Osteoblast (primary cell): ENCODE results near the gene DENND1C. TPM values are rescaled to one million over a fixed set of nuclear protein-coding genes. Genes with fewer than 3 reads are reported as not detected.

Experiments used
- DNase-seq: peaks from one replicate; pipeline ENCODE4 v3.0.0; 2011; ENCODE audit warnings: low spot score, mixed read lengths; ENCODE audit not compliant: insufficient read length; ENCODE audit errors: missing footprints
- H2AFZ ChIP-seq: 2 replicates; pipeline ENCODE4 v1.6.0; 2011; ENCODE audit warnings: mild to moderate bottlenecking, low read length
- H3K27ac ChIP-seq: 2 replicates; pipeline ENCODE4 v1.5.1; 2011; ENCODE audit warnings: mild to moderate bottlenecking, low read depth, low read length, moderate library complexity
- H3K27me3 ChIP-seq: 2 replicates; pipeline ENCODE4 v1.6.0; 2012; ENCODE audit warnings: mild to moderate bottlenecking, control low read depth, inconsistent platforms, low read length, moderate library complexity; ENCODE audit not compliant: insufficient read depth
- H3K36me3 ChIP-seq: 2 replicates; pipeline ENCODE4 v1.5.1; 2011; ENCODE audit warnings: mild to moderate bottlenecking, low read length, control low read depth, moderate library complexity; ENCODE audit not compliant: insufficient read depth
- H3K4me1 ChIP-seq: 2 replicates; pipeline ENCODE4 v1.5.1; 2011; ENCODE audit warnings: mild to moderate bottlenecking, low read length, control low read depth, moderate library complexity; ENCODE audit not compliant: insufficient read depth
- H3K4me2 ChIP-seq: 2 replicates; pipeline ENCODE4 v1.6.0; 2011; ENCODE audit warnings: mild to moderate bottlenecking, low read length; ENCODE audit not compliant: insufficient read depth
- H3K4me3 ChIP-seq: fragments of 200-600 bp; sonication (generic); 3 replicates; pipeline ENCODE4 v1.5.1; 2012; ENCODE audit warnings: mild to moderate bottlenecking, low read length, inconsistent platforms; ENCODE audit not compliant: insufficient read depth
- H3K79me2 ChIP-seq: 2 replicates; pipeline ENCODE4 v1.6.0; 2012; ENCODE audit warnings: mild to moderate bottlenecking, low read length, control low read depth, inconsistent platforms; ENCODE audit not compliant: insufficient read depth
- H3K9me3 ChIP-seq: 2 replicates; pipeline ENCODE4 v1.5.1; 2011; ENCODE audit warnings: low read depth, low read length, control low read depth
- H4K20me1 ChIP-seq: 2 replicates; pipeline ENCODE4 v1.6.0; 2012; ENCODE audit warnings: mild to moderate bottlenecking, low read length, control low read depth; ENCODE audit not compliant: insufficient read depth
- CTCF ChIP-seq: IDR thresholded peaks from 2 replicates; pipeline ENCODE4 v1.5.1; 2011; ENCODE audit warnings: mild to moderate bottlenecking, low read depth, low read length, moderate library complexity; ENCODE audit errors: extremely low read depth
- total RNA-seq: library from RNA; depleted of rRNA; stranded (reverse); fragments of >200 nt; gene quantifications from 2 replicates; pipeline ENCODE4 v1.2.3, GENCODE V29; 2012

DENND1C gene
- total RNA-seq, result not detected in 2 replicates

- no peaks in the 10 kb centered on the region for H3K79me2 ChIP-seq
- peak; percentile 91 for DNase-seq
These were observed at the start of gene DENND1C for GRCh38 chr19:6481541-6482342. TSS of gene DENND1C (minus strand) at chr19:6481787. CDS start at chr19:6481695, 92 bp downstream.

GRCh38 chr19:6530386-6531162 lies 49.0 kb upstream of the DENND1C start, which contains the start of gene TNFSF9:
TSS of gene TNFSF9 (plus strand) at chr19:6531026. CDS start at chr19:6531037, 11 bp downstream.
- Histone ChIP-seq H3K9me3 (no peaks in the 10 kb centered on the region), H3K36me3 (no peaks in the 10 kb centered on the region)
- no peak for TF ChIP-seq CTCF

More at GRCh38 chr19:6481541-6482342, at the start of gene DENND1C:
- Histone ChIP-seq H3K9me3 (no peaks in the 10 kb centered on the region), H3K36me3 (no peaks in the 10 kb centered on the region), H3K4me2 (no peak within 1 kb of the TSS), H3K27me3 (no peaks in the 10 kb centered on the region), H3K4me3 (no peak within 1 kb of the TSS), H3K27ac (no peak within 1 kb of the TSS), H2AFZ (no peak within 1 kb of the TSS), H3K4me1 (no peaks in the 10 kb centered on the region), H4K20me1 (no peaks in the 10 kb centered on the region)
- peak; percentile 51 for TF ChIP-seq CTCF

GRCh38 chr19:6529937-6530385 lies 48.4 kb upstream of the DENND1C start:
- Histone ChIP-seq H3K27ac (peak overlapping the region; percentile 69), H4K20me1 (no peaks in the 10 kb centered on the region), H3K4me2 (peak overlapping the region; percentile 99), H3K4me3 (peak overlapping the region; percentile 81), H3K36me3 (no peaks in the 10 kb centered on the region), H3K79me2 (no peaks in the 10 kb centered on the region), H3K9me3 (no peaks in the 10 kb centered on the region), H3K27me3 (peaks cover 19% of the 10 kb centered on the region), H3K4me1 (peaks cover 13% of the 10 kb centered on the region), H2AFZ (peak overlapping the region; percentile 99)
- TF ChIP-seq CTCF, result no peak
- DNase-seq, result no peak

More at GRCh38 chr19:6530386-6531162, 49.0 kb upstream of the DENND1C start, which contains the start of gene TNFSF9:
- Histone ChIP-seq H3K79me2 (no peaks in the 10 kb centered on the region), H3K27me3 (peaks cover 19% of the 10 kb centered on the region), H3K4me1 (peaks cover 13% of the 10 kb centered on the region), H2AFZ (peak within 1 kb of the TSS; percentile 99), H4K20me1 (no peaks in the 10 kb centered on the region), H3K27ac (peak within 1 kb of the TSS; percentile 69), H3K4me2 (peak within 1 kb of the TSS; percentile 99), H3K4me3 (peak within 1 kb of the TSS; percentile 81)
- peak; percentile 99 for DNase-seq
